LHCN-M2 (cell line): ENCODE results near the gene TLX3. TPM values are rescaled to one million over a fixed set of nuclear protein-coding genes. Genes with fewer than 3 reads are reported as not detected.

ENCODE experiments used
- DNase-seq: peaks from one replicate; pipeline ENCODE4 v3.0.0-alpha.2; 2012; ENCODE audit warnings: low read depth
- total RNA-seq: library from RNA; depleted of rRNA; stranded (reverse); fragments of >200 nt; gene quantifications from 2 replicates; pipeline ENCODE4 v1.2.3, GENCODE V29; 2014

Gene TLX3
- total RNA-seq, 1 experiment from 2014 or later: not detected

GRCh38 chr5:171306166-171306565, 2.9 kb upstream of the TLX3 start:
- no peak for DNase-seq

GRCh38 chr5:171306781-171307591, 2.1 kb upstream of the TLX3 start:
- DNase-seq: no peak

- DNase-seq: no peak
Observed at GRCh38 chr5:171307789-171308452, 1.1 kb upstream of the TLX3 start.

- no peak for DNase-seq
Observed at GRCh38 chr5:171309276-171310211, 496 bp downstream of the TLX3 start.

- no peak for DNase-seq
Observed at GRCh38 chr5:171310212-171310818, 1.3 kb downstream of the TLX3 start.

GRCh38 chr5:171310819-171311321, 1.8 kb downstream of the TLX3 start:
- no peak for DNase-seq

- DNase-seq: peak; percentile 7
Observed at GRCh38 chr5:171311322-171312077, 2.5 kb downstream of the TLX3 start.

- DNase-seq: no peak
Observed at GRCh38 chr5:171312129-171312974, 3.3 kb downstream of the TLX3 start.

GRCh38 chr5:171313481-171314206, 4.6 kb downstream of the TLX3 start:
- DNase-seq: no peak

- DNase-seq: no peak
Observed at GRCh38 chr5:171314728-171315385, 5.8 kb downstream of the TLX3 start.

- no peak for DNase-seq
Observed at GRCh38 chr5:171315386-171315891, 6.4 kb downstream of the TLX3 start.

- DNase-seq: no peak
Observed at GRCh38 chr5:171315925-171316257, 6.8 kb downstream of the TLX3 start.

GRCh38 chr5:171316258-171317121, 7.4 kb downstream of the TLX3 start:
- no peak for DNase-seq

GRCh38 chr5:171317230-171317629, 8.2 kb downstream of the TLX3 start:
- DNase-seq: no peak

- no peak for DNase-seq
Observed at GRCh38 chr5:171318026-171318425, 9.0 kb downstream of the TLX3 start.

GRCh38 chr5:171321447-171321846, 12.4 kb downstream of the TLX3 start:
- DNase-seq: no peak

GRCh38 chr5:171322527-171322926, 13.5 kb downstream of the TLX3 start:
- no peak for DNase-seq
